ENCODE results near the gene ZNF609. TPM values are rescaled to one million over a fixed set of nuclear protein-coding genes. Genes with fewer than 3 reads are reported as not detected.

The ZNF609 gene
- total RNA-seq, 1 donor from 2014 or later, result 16.0 TPM

GRCh38 chr15:64530918-64531317 is 70.5 kb downstream of the ZNF609 start:
- H3K27me3 ChIP-seq, result no peaks in the 10 kb centered on the region
- no peak for DNase-seq (ENCODE audit: low spot score in 2 of 2)
- H3K4me3 ChIP-seq, result no peak overlapping the region
- no peaks in the 10 kb centered on the region for H3K4me1 ChIP-seq
- no peaks in the 10 kb centered on the region for H3K9me3 ChIP-seq
- TF ChIP-seq CTCF (IDR thresholded peaks at IDR 0.05), result no peak
- no peaks in the 10 kb centered on the region for H3K36me3 ChIP-seq
- H3K27ac ChIP-seq, result no peak overlapping the region
- intact Hi-C loops (cut with DNase I), result no loop called here

- Histone ChIP-seq H3K27ac (no peak overlapping the region), H3K36me3 (no peaks in the 10 kb centered on the region), H3K9me3 (no peaks in the 10 kb centered on the region), H3K4me1 (no peaks in the 10 kb centered on the region), H3K27me3 (no peaks in the 10 kb centered on the region), H3K4me3 (no peak overlapping the region)
- no peak for TF ChIP-seq CTCF (IDR thresholded peaks at IDR 0.05)
- DNase-seq (ENCODE audit: low spot score in 2 of 2), result no peak
- intact Hi-C loops (cut with DNase I), result no loop called here
These were observed 72.3 kb downstream of the ZNF609 start for GRCh38 chr15:64532521-64533315.

GRCh38 chr15:64535460-64536243 is 75.3 kb downstream of the ZNF609 start:
- Histone ChIP-seq H3K4me3 (no peak overlapping the region), H3K27me3 (no peaks in the 10 kb centered on the region), H3K9me3 (no peaks in the 10 kb centered on the region), H3K27ac (no peak overlapping the region), H3K36me3 (no peaks in the 10 kb centered on the region), H3K4me1 (no peaks in the 10 kb centered on the region)
- intact Hi-C loops (cut with DNase I), result no loop called here
- no peak for TF ChIP-seq CTCF (IDR thresholded peaks at IDR 0.05)
- no peak for DNase-seq (ENCODE audit: low spot score in 2 of 2)

- H3K27ac ChIP-seq, result no peak overlapping the region
- no peaks in the 10 kb centered on the region for H3K36me3 ChIP-seq
- H3K27me3 ChIP-seq, result no peaks in the 10 kb centered on the region
- intact Hi-C loops (cut with DNase I), result no loop called here
- H3K4me1 ChIP-seq, result no peaks in the 10 kb centered on the region
- no peak for DNase-seq (ENCODE audit: low spot score in 2 of 2)
- no peak overlapping the region for H3K4me3 ChIP-seq
- no peak for TF ChIP-seq CTCF (IDR thresholded peaks at IDR 0.05)
- H3K9me3 ChIP-seq, result no peaks in the 10 kb centered on the region
These were observed 76.0 kb downstream of the ZNF609 start for GRCh38 chr15:64536244-64536836.

- Histone ChIP-seq H3K9me3 (no peaks in the 10 kb centered on the region), H3K27me3 (no peaks in the 10 kb centered on the region), H3K27ac (no peak overlapping the region), H3K4me1 (no peaks in the 10 kb centered on the region), H3K4me3 (no peak overlapping the region), H3K36me3 (no peaks in the 10 kb centered on the region)
- no peak for DNase-seq (ENCODE audit: low spot score in 2 of 2)
- intact Hi-C loops (cut with DNase I), result no loop called here
- no peak for TF ChIP-seq CTCF (IDR thresholded peaks at IDR 0.05)
These were observed 81.7 kb downstream of the ZNF609 start for GRCh38 chr15:64542091-64542490.

Measured in ascending aorta (tissue), 2 donors.